DND-41 (cell line): Measurements from ENCODE around the gene TMEM271.

Experiments
- ATAC-seq: fragments of 200-7000 bp; cut with Tn5 transposase; 3 replicates; pipeline ENCODE4 v1.9.1; 2021; ENCODE audit warnings: low read depth; ENCODE audit not compliant: insufficient read depth
- DNase-seq: peaks from one replicate; pipeline ENCODE4 v3.0.0-alpha.2; 2020
- H2AFZ ChIP-seq: 2 replicates; pipeline ENCODE4 v1.6.0; 2012; ENCODE audit warnings: low read depth, low read length
- H3K27ac ChIP-seq: 2 replicates; pipeline ENCODE4 v1.5.1; 2012; ENCODE audit warnings: low read length, inconsistent platforms
- H3K27me3 ChIP-seq: fragments of 200-600 bp; sonication (generic); 2 replicates; pipeline ENCODE4 v1.6.0; 2012; ENCODE audit warnings: low read length, mild to moderate bottlenecking, inconsistent platforms; ENCODE audit not compliant: insufficient read depth, poor library complexity
- H3K36me3 ChIP-seq: 2 replicates; pipeline ENCODE4 v1.5.1; 2012; ENCODE audit warnings: low read length, inconsistent platforms; ENCODE audit not compliant: insufficient read depth
- H3K4me1 ChIP-seq: 2 replicates; pipeline ENCODE4 v1.5.1; 2012; ENCODE audit warnings: mild to moderate bottlenecking, low read length; ENCODE audit not compliant: insufficient read depth
- H3K4me2 ChIP-seq: 2 replicates; pipeline ENCODE4 v1.6.0; 2012; ENCODE audit warnings: mild to moderate bottlenecking, moderate library complexity, low read length, inconsistent platforms; ENCODE audit not compliant: insufficient read depth
- H3K4me3 ChIP-seq, 2 experiments: fragments of 200-600 bp in 1 of 2; shearing (Covaris generic) in 1 of 2; 2 replicates each; pipeline ENCODE4 v1.5.1; 2012 to 2016; ENCODE audit warnings: inconsistent platforms in 2 of 2, low read length in 2 of 2, mild to moderate bottlenecking in 2 of 2, low read depth in 1 of 2, moderate library complexity in 1 of 2
- H3K79me2 ChIP-seq: 2 replicates; pipeline ENCODE4 v1.6.0; 2012; ENCODE audit warnings: low read length, inconsistent platforms; ENCODE audit not compliant: insufficient read depth
- H3K9ac ChIP-seq: 2 replicates; pipeline ENCODE4 v1.6.0; 2012; ENCODE audit warnings: low read depth, mild to moderate bottlenecking, inconsistent platforms, low read length, moderate library complexity
- H3K9me3 ChIP-seq: 2 replicates; pipeline ENCODE4 v1.5.1; 2012; ENCODE audit warnings: low read length, moderate library complexity, mild to moderate bottlenecking, inconsistent platforms; ENCODE audit not compliant: insufficient read depth, severe bottlenecking
- H4K20me1 ChIP-seq: 2 replicates; pipeline ENCODE4 v1.6.0; 2012; ENCODE audit warnings: low read length; ENCODE audit not compliant: insufficient read depth
- CTCF ChIP-seq: IDR thresholded peaks from 2 replicates; pipeline ENCODE4 v1.5.1; 2012; ENCODE audit warnings: borderline replicate concordance, low read length, moderate library complexity, mild to moderate bottlenecking; ENCODE audit not compliant: poor library complexity, severe bottlenecking; ENCODE audit errors: extremely low read depth
- EZH2 ChIP-seq: IDR thresholded peaks from 3 replicates; pipeline ENCODE4 v1.6.1; 2012; ENCODE audit warnings: borderline replicate concordance, low read depth, mild to moderate bottlenecking, moderate library complexity, low read length, inconsistent platforms; ENCODE audit not compliant: severe bottlenecking

Gene TMEM271

DNA sequence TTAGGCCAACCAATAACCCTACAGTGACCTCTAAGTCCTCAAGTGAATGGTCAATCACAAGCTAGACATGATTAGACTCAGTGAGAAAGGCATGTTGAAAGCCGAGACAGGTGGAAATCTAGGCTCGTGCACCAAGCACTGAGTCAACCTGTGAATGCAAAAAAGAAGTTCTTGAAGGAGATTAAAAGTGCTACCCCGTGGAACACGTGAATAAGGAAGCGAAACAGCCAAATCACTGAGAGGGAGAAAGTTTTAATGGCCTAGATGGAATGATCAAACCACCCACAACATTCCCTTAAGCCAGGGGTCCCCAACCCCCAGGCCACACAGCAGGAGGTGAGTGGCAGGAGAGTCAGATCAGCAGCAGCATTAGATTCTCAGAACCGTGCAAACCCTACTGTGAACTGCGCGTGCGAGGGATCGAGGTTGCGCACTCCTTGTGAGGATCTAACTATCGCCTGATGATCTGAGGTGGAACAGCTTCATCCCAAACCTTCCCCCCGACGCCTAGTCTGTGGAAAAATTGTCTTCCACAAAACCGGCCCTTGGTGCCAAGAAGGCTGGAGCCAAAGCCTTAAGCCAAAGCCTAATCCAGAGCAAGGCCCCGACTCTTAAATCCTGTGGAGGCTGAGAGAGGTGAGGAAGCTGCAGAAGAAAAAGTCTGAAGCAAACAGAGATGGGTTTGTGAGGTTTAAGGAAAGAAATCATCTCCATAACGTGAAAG lies 29.8 kb upstream of the TMEM271 start:
- Histone ChIP-seq H3K36me3 (no peaks in the 10 kb centered on the region), H4K20me1 (no peaks in the 10 kb centered on the region), H3K9me3 (no peaks in the 10 kb centered on the region), H3K4me3 (no peak overlapping the region), H3K9ac (no peak overlapping the region), H3K27ac (no peak overlapping the region), H3K27me3 (no peaks in the 10 kb centered on the region), H3K79me2 (no peaks in the 10 kb centered on the region), H3K4me2 (no peak overlapping the region), H2AFZ (no peak overlapping the region), H3K4me1 (peaks cover 4% of the 10 kb centered on the region; the same call in 1 of the 2 replicates)
- TF ChIP-seq EZH2, result no peak
- no peak for TF ChIP-seq CTCF
- ATAC-seq, result no peak
- no peak for DNase-seq

- Histone ChIP-seq H3K9me3 (no peaks in the 10 kb centered on the region), H3K4me1 (peaks cover 4% of the 10 kb centered on the region; the same call in 1 of the 2 replicates), H3K27me3 (no peaks in the 10 kb centered on the region), H3K79me2 (no peaks in the 10 kb centered on the region), H2AFZ (no peak overlapping the region), H4K20me1 (no peaks in the 10 kb centered on the region), H3K9ac (no peak overlapping the region), H3K4me3 (no peak overlapping the region), H3K27ac (no peak overlapping the region), H3K36me3 (no peaks in the 10 kb centered on the region), H3K4me2 (no peak overlapping the region)
- DNase-seq (no peak), ATAC-seq (peak; percentile 72)
- TF ChIP-seq CTCF, result no peak
These were observed 28.0 kb upstream of the TMEM271 start for GRCh38 chr4:604131-604530.

DNA sequence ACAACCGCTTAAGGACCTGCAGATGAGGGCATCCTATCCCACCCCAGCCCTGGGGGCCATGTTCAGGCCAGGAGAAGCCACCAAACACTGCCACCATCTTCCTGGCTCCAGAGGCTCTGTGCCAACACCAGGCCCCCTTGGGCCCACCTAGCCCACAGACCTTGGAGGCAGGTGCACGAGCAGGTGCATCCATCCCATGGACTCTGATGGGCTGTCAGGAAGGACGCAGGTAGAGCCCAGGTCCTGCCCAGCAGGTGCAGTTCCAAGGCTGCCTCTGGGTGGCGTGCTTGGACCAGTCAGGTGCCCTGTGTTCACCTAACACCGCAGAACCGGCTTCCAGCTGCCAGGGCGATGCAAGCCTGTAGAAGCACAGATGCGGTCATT lies 26.5 kb upstream of the TMEM271 start:
- DNase-seq (no peak), ATAC-seq (peak; percentile 52; the same call in 1 of the 3 replicates)
- Histone ChIP-seq H4K20me1 (no peaks in the 10 kb centered on the region), H3K79me2 (no peaks in the 10 kb centered on the region), H3K36me3 (no peaks in the 10 kb centered on the region), H3K27me3 (no peaks in the 10 kb centered on the region), H2AFZ (no peak overlapping the region), H3K4me3 (no peak overlapping the region), H3K9ac (no peak overlapping the region), H3K9me3 (no peaks in the 10 kb centered on the region), H3K4me2 (no peak overlapping the region), H3K27ac (no peak overlapping the region), H3K4me1 (peaks cover 4% of the 10 kb centered on the region; the same call in 1 of the 2 replicates)
- no peak for TF ChIP-seq EZH2
- TF ChIP-seq CTCF, result peak; percentile 63
